Adrenal gland (tissue), 5 donors: Measurements from ENCODE around the gene STAB2.

Experiments used
- POLR2A ChIP-seq, 2 donors: fragments of 450-650 bp; IDR thresholded peaks; one replicate each; pipeline ENCODE4 v1.6.1; 2017; ENCODE audit warnings: antibody characterized with exemption in 2 of 2, mild to moderate bottlenecking in 2 of 2, moderate library complexity in 1 of 2
- TF ChIP-seq, protein P1 (sequence below), 6 experiments: fragments of 450-650 bp in 4 of 6; fragments of 200-600 bp in 2 of 6; sonication (generic) in 1 of 6; IDR thresholded peaks; 1 replicate in 5 of 6; 2 replicates in 1 of 6; pipeline versions ENCODE4 v1.5.1 to v1.8.0; 2016 to 2021; ENCODE audit warnings: antibody characterized with exemption in 6 of 6, mild to moderate bottlenecking in 2 of 6, moderate library complexity in 1 of 6
- donor health status: DM: no; HTN: no; CAD: no.

DNA sequence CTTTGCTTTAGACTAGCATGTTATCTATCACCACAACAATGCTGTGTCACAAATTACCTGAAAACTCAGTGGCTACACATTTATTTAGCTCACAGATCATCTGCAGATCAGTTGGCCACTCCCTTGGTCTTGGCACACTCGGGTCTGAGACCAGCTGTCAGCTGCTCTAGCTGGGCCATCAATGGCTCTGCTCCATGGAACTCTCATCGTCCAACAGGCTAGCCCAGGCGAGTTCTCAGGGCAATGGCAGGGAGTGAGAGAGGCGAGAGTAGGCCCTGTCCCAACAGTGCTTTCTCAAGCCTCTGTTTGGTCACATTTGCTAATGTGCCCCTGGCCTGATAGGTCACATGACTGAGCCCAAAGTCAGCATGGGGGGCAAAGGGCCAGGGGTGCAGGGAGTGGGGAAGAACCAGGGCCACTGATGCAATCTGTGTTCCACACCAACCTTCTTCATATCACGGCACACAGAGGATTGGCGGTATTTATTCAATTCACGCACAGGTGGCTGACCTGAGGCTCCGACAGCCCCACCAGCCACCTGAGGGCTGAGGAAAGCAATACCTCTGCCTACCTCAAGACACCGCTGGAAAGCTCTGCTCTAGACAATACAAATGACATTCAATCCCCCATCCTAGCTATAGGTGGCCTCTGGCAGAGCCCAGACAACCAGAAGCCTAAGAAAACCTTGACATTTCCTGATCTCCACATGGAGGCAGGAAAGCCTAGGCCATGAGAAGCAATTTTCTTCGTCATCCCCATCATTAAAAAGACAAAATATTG is 171.4 kb downstream of the STAB2 start:
- no peak for TF ChIP-seq POLR2A (IDR thresholded peaks at IDR 0.05)
- TF ChIP-seq, protein P1, sequence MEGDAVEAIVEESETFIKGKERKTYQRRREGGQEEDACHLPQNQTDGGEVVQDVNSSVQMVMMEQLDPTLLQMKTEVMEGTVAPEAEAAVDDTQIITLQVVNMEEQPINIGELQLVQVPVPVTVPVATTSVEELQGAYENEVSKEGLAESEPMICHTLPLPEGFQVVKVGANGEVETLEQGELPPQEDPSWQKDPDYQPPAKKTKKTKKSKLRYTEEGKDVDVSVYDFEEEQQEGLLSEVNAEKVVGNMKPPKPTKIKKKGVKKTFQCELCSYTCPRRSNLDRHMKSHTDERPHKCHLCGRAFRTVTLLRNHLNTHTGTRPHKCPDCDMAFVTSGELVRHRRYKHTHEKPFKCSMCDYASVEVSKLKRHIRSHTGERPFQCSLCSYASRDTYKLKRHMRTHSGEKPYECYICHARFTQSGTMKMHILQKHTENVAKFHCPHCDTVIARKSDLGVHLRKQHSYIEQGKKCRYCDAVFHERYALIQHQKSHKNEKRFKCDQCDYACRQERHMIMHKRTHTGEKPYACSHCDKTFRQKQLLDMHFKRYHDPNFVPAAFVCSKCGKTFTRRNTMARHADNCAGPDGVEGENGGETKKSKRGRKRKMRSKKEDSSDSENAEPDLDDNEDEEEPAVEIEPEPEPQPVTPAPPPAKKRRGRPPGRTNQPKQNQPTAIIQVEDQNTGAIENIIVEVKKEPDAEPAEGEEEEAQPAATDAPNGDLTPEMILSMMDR (IDR thresholded peaks at IDR 0.05): no peak
